Effector memory CD8-positive, alpha-beta T cell (primary cell): Measurements from ENCODE around the gene CCDC81.

Experiments used
- ATAC-seq: fragments of 150-1000 bp; cut with Tn5 transposase; replicated peaks from 2 replicates; pipeline ENCODE4 v1.10.0; 2021; ENCODE audit warnings: mild to moderate bottlenecking, moderate library complexity
- DNase-seq, 3 experiments: peaks; one replicate each; pipeline ENCODE4 v3.0.0; 2021
- H3K27ac Mint-ChIP-seq, 2 donors: one replicate each; pipeline ENCODE4 v1.8.0; 2022; ENCODE audit warnings: mild to moderate bottlenecking in 2 of 2, mixed read lengths in 2 of 2, moderate library complexity in 2 of 2
- H3K27me3 Mint-ChIP-seq, 2 donors: one replicate each; pipeline ENCODE4 v1.8.0; 2022; ENCODE audit warnings: mixed read lengths in 2 of 2
- H3K36me3 Mint-ChIP-seq: one replicate; pipeline ENCODE4 v1.8.0; 2022; ENCODE audit warnings: mild to moderate bottlenecking, moderate library complexity, mixed read lengths; ENCODE audit not compliant: insufficient read depth
- H3K4me1 Mint-ChIP-seq, 2 donors: one replicate each; pipeline ENCODE4 v1.8.0; 2022; ENCODE audit warnings: low read depth in 2 of 2, mixed read lengths in 2 of 2
- H3K4me3 Mint-ChIP-seq, 2 donors: one replicate each; pipeline ENCODE4 v1.8.0; 2022; ENCODE audit warnings: mild to moderate bottlenecking in 2 of 2, mixed read lengths in 2 of 2, moderate library complexity in 2 of 2
- H3K9me3 Mint-ChIP-seq, 2 donors: one replicate each; pipeline ENCODE4 v1.8.0; 2022; ENCODE audit warnings: mixed read lengths in 2 of 2

The CCDC81 gene

GRCh38 chr11:86449993-86450629 lies 75.4 kb downstream of the CCDC81 start:
- DNase-seq: no peak
- Mint-ChIP-seq H3K27ac (no peak overlapping the region), H3K27me3 (no peaks in the 10 kb centered on the region), H3K4me3 (no peak overlapping the region), H3K36me3 (no peaks in the 10 kb centered on the region), H3K9me3 (no peaks in the 10 kb centered on the region), H3K4me1 (peaks cover 0 to 6% of the 10 kb centered on the region in 2 donors)
- no peak for ATAC-seq

- Mint-ChIP-seq H3K9me3 (no peaks in the 10 kb centered on the region), H3K36me3 (no peaks in the 10 kb centered on the region), H3K27me3 (peaks cover 0 to 12% of the 10 kb centered on the region in 2 donors), H3K4me1 (peaks cover 7 to 8% of the 10 kb centered on the region in 2 donors), H3K4me3 (no peak overlapping the region), H3K27ac (no peak overlapping the region)
- ATAC-seq (no peak), DNase-seq (no peak)
These were observed 78.8 kb downstream of the CCDC81 start for GRCh38 chr11:86453290-86454030.

DNA sequence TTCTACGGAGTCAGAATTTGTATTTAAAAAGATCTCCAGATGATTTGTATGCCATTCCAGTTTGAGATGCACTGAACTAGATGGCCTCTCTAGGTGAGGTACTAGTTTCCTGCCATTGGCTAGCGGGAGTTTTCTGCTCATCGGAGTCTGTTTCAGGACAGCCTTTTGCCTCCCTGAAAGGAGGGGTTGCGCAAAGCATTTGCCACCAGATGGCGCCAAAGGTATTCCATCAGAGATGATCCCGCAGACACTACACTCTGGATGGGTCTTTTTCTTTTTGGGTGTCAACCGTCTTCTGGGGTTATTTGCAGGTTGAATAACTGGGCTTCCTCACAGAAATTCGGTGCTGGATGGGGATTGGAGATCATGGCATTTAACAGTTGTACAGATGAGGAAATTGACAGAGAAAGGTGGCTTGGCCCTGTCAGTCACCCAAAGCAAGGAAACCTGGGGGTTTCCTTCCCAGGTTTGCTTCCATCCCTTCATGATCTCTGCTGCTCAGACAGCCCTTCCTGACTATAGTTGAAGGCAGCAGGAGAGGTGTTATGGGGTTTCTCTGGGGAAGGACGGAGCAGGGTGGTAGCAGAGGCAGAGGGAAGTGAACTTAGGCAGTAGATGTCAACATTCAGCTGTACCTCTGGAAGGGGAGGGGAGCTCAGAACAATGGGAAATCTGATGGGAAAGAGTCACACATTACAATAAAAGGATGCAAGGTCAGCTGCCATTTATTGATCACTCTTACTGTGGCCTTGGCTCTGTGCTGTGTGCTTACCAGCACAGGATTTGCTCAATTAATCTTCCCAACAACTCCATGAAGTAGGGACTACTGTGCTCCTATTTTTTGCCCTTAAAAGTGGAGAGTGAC lies 81.6 kb downstream of the CCDC81 start:
- Mint-ChIP-seq H3K27me3 (peaks cover 0 to 12% of the 10 kb centered on the region in 2 donors), H3K27ac (no peak overlapping the region), H3K9me3 (no peaks in the 10 kb centered on the region), H3K4me3 (peak overlapping the region in 1 of 2 donors; percentile 5), H3K4me1 (peaks cover 7 to 8% of the 10 kb centered on the region in 2 donors), H3K36me3 (no peaks in the 10 kb centered on the region)
- ATAC-seq (peak; percentile 76), DNase-seq (peak; percentile 68 to 74 (median 72))

DNA sequence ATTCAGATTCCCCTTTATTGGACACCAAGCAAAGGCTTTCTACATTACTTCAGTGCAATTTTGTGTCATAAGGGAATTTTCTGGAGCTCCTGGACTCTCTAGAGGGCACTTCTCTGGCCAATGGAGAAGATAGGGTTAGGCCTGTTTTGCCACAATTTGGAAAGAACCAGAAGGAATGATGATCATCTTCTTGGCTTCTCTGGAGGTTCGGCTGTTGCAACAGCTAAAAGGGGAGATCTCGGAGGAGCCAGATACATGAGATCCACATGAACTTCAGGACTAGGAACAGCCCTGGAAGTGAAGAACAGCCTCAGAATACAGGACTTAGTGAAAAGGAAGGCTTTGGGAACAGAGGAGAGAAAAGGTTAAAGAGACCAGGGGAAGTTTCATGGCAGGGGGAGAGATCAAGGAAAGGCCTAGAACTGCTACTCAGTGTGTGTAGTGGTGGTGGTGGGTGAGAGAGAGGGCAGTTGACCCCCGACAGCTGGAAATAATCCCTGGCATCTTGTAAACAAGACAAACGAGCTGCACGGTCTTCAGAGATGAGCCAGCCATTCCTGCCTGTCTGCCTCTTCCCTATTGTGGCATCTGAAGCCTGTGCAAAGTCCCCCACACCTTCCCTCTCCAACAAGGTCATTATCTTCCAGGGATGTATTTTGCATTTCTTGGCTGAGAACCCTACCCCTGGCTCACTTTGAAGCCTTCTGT lies 83.8 kb downstream of the CCDC81 start:
- no peak for DNase-seq
- no peak for ATAC-seq
- no peak overlapping the region for H3K4me3 Mint-ChIP-seq
- peaks cover 7 to 8% of the 10 kb centered on the region in 2 donors for H3K4me1 Mint-ChIP-seq
- no peaks in the 10 kb centered on the region for H3K36me3 Mint-ChIP-seq
- no peaks in the 10 kb centered on the region for H3K9me3 Mint-ChIP-seq
- peak overlapping the region in 1 of 2 donors; percentile 33 for H3K27ac Mint-ChIP-seq
- H3K27me3 Mint-ChIP-seq: peaks cover 0 to 12% of the 10 kb centered on the region in 2 donors

GRCh38 chr11:86459002-86459385 lies 84.3 kb downstream of the CCDC81 start:
- ATAC-seq (no peak), DNase-seq (no peak)
- Mint-ChIP-seq H3K27ac (peak overlapping the region in 1 of 2 donors; percentile 33), H3K36me3 (no peaks in the 10 kb centered on the region), H3K27me3 (peaks cover 0 to 12% of the 10 kb centered on the region in 2 donors), H3K4me1 (peaks cover 7 to 8% of the 10 kb centered on the region in 2 donors), H3K4me3 (no peak overlapping the region), H3K9me3 (no peaks in the 10 kb centered on the region)

DNA sequence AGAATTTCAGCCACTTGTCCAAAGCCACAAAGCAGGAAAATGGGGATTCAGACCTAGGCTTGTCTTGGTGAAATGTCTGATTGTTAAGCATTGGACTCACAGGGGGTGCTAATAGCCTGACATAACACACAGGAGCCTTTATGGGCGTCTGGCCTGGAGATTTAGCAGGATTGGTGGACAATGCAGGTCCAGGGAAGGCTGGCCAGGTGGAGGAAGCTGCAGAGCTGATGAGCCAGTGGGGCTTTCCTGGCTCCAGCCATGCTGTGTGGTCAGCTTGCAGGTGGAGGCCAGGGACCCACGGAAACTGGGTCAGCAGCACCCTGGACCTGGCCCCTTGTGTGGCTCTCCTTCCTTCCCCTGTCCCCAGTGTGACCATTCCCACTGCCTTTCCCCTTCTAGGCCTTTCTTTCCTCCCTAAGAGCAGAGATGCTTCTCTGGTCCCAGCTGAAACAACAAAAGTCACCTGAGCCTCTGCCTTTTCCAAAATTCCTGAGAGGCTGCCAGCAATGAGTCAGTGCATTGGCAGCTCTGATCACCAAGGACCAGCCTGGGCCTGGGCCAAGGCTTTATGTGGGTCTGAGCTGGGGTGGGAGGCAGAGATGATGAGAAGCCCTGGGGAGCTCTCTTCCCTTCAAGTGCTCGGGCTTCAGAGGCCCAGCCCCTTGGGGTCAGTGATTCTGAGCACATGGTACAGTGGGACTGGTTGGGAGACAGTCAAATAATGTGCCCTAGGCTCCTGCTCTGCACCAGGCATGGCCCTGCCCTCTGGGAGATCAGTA lies 85.2 kb downstream of the CCDC81 start:
- H3K27me3 Mint-ChIP-seq: peaks cover 0 to 12% of the 10 kb centered on the region in 2 donors
- no peak for ATAC-seq
- no peaks in the 10 kb centered on the region for H3K36me3 Mint-ChIP-seq
- peaks cover 7 to 8% of the 10 kb centered on the region in 2 donors for H3K4me1 Mint-ChIP-seq
- DNase-seq: no peak
- H3K9me3 Mint-ChIP-seq: no peaks in the 10 kb centered on the region
- H3K4me3 Mint-ChIP-seq: no peak overlapping the region
- no peak overlapping the region for H3K27ac Mint-ChIP-seq

DNA sequence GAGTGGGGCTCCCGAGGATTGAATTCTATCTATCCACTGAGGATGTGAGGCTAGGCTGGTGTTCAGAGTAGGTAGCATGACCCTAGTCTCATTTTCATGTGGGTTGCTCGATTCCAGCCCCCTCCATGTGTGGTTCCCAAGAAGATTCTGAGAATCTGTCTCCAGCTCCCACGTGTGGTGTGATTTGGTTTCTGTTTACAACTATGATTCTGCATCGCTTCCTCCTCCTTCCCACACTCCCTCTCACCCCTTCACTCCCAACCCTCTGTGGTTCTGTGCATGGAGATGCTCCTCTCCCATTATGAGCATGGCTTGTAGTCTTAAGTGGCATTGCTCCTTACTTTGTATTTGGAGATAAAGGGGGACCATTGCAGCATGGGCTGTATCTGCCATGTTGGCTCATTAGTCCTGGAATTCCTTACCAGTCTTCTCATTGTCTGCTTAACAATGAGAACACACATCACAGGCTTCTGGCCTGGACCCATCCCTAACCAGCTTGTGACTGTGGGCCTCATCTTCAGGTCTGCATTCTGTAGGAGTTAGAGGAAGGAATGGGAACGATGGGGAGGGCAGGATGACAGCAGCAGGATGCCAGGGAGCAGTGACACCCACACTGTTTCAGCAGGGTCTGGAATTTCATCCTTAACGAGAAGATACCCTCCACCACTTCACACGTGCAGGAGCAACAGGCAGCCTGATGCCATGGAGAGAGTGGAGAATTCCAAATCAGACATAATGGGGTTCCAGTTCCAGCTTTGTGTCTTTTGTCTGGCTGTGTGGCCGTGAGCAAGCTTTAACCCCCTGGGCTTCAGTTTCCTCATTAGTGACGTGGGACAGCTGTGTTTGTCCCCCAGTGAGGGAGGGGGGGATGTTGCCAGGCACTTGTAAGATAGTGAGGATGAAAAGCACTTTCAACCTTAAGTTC lies 86.0 kb downstream of the CCDC81 start:
- no peak overlapping the region for H3K4me3 Mint-ChIP-seq
- H3K36me3 Mint-ChIP-seq: no peaks in the 10 kb centered on the region
- H3K27ac Mint-ChIP-seq: no peak overlapping the region
- DNase-seq (no peak), ATAC-seq (no peak)
- peaks cover 0 to 9% of the 10 kb centered on the region in 2 donors for H3K27me3 Mint-ChIP-seq
- peaks cover 7 to 8% of the 10 kb centered on the region in 2 donors for H3K4me1 Mint-ChIP-seq
- no peaks in the 10 kb centered on the region for H3K9me3 Mint-ChIP-seq

- H3K4me3 Mint-ChIP-seq: no peak overlapping the region
- no peak for ATAC-seq
- no peak overlapping the region for H3K27ac Mint-ChIP-seq
These were observed 87.2 kb downstream of the CCDC81 start for GRCh38 chr11:86461892-86462291.

DNA sequence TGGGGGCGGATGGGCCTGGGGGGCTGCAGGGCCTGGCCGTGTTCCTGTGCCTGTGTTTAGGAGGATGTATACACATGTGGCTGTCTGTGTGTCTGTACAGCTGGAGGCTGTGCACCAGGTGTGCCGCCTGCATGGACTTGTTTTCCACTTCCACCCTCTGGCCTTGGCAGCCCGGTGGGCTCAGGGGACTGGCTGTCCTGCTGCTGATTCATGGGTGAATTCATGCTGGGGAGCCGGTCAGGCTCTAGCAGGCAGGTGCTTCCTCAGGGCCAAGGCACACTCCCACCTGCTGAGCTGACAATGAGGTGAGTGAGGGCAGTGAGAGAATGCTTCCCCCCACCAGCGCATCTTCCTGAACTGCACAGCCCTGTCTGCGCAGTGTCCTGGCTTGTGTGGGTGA lies 88.4 kb downstream of the CCDC81 start:
- Mint-ChIP-seq H3K4me1 (no peaks in the 10 kb centered on the region), H3K9me3 (no peaks in the 10 kb centered on the region), H3K4me3 (no peak overlapping the region), H3K27ac (no peak overlapping the region), H3K27me3 (no peaks in the 10 kb centered on the region), H3K36me3 (no peaks in the 10 kb centered on the region)
- ATAC-seq (no peak), DNase-seq (no peak)

More at GRCh38 chr11:86461892-86462291, 87.2 kb downstream of the CCDC81 start:
- no peak for DNase-seq
- no peaks in the 10 kb centered on the region for H3K27me3 Mint-ChIP-seq
- H3K9me3 Mint-ChIP-seq: no peaks in the 10 kb centered on the region
- H3K4me1 Mint-ChIP-seq: no peaks in the 10 kb centered on the region
- no peaks in the 10 kb centered on the region for H3K36me3 Mint-ChIP-seq

DNA sequence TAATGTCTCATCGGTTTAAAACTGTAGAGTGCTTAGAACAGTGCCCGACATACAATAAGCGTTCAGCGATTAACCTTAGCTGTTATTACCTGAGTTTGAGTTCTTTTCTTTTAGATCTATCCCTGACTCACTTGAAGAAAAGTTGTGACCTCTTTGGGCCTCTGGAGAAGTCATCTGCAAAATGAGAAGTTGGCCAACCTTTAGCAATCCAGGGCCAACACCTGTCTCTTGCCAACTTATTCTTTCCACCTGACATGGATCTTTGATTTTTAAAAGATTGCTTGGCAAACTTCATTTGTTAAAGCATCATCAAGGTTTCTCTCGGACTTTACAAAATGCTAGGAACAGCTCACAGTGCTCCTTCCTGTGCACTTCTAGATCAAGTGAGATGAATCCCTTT lies 89.3 kb downstream of the CCDC81 start:
- ATAC-seq (no peak), DNase-seq (no peak)
- Mint-ChIP-seq H3K4me1 (no peaks in the 10 kb centered on the region), H3K27me3 (no peaks in the 10 kb centered on the region), H3K36me3 (no peaks in the 10 kb centered on the region), H3K4me3 (no peak overlapping the region), H3K9me3 (no peaks in the 10 kb centered on the region), H3K27ac (no peak overlapping the region)

DNA sequence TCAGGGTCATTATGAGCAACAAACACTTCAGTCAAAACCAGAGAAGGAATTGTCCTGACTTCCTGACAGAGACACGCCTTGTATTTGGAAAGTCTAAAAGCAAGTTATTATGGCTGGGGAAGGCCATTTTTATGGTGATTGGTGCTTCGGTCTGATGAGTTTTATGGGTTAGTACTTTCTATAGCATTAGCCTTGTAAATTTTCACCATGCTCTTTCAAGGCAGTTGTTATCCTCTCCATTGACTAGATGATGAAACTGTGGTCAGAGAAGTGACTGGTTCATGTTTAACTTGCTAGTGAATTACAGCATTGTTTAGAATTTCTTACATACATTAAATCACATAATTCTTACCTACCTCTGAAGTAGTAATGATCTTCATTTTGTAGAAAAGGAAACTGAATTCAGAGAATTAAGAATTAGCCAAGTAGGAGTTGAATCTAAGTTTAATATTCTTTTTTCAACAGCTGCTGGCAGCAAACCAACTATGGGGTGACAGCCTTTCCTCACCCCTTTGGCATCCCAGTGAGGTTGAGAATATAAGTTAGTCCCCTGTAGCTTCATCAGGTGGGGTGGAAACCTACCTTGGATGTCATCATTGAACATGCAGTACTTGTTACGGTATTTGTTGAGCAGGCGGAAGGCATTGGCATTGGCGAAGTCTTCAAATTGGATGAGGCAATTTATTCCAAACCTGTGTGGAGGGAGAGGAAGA lies 90.0 kb downstream of the CCDC81 start:
- DNase-seq: no peak
- ATAC-seq: no peak

More for the DNA sequence above, 90.0 kb downstream of the CCDC81 start:
- Mint-ChIP-seq H3K36me3 (no peaks in the 10 kb centered on the region), H3K27me3 (no peaks in the 10 kb centered on the region), H3K4me3 (no peak overlapping the region), H3K9me3 (no peaks in the 10 kb centered on the region), H3K27ac (no peak overlapping the region), H3K4me1 (no peaks in the 10 kb centered on the region)
